NK-92 treated with Interleukin-12 subunit alpha and Interleukin-12 subunit beta, amount 100 ng/mL, for 24 hours (cell line): ENCODE data around the gene NRIP2.
A peak's percentile ranks its signal among the peaks of the same experiment; 100 is the strongest.
"Not testable (repeated sequence)": the region's sequence is repeated elsewhere in the genome, so short reads cannot be mapped to it uniquely, and the experiment has no call there.

Experiments
- DNase-seq: peaks from one replicate; lab custom pipeline; 2025; lab: John Stamatoyannopoulos, UW

NRIP2 gene, protein sequence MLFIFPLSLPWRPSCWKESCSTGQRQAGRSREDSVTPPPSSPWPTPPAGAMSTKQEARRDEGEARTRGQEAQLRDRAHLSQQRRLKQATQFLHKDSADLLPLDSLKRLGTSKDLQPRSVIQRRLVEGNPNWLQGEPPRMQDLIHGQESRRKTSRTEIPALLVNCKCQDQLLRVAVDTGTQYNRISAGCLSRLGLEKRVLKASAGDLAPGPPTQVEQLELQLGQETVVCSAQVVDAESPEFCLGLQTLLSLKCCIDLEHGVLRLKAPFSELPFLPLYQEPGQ

DNA sequence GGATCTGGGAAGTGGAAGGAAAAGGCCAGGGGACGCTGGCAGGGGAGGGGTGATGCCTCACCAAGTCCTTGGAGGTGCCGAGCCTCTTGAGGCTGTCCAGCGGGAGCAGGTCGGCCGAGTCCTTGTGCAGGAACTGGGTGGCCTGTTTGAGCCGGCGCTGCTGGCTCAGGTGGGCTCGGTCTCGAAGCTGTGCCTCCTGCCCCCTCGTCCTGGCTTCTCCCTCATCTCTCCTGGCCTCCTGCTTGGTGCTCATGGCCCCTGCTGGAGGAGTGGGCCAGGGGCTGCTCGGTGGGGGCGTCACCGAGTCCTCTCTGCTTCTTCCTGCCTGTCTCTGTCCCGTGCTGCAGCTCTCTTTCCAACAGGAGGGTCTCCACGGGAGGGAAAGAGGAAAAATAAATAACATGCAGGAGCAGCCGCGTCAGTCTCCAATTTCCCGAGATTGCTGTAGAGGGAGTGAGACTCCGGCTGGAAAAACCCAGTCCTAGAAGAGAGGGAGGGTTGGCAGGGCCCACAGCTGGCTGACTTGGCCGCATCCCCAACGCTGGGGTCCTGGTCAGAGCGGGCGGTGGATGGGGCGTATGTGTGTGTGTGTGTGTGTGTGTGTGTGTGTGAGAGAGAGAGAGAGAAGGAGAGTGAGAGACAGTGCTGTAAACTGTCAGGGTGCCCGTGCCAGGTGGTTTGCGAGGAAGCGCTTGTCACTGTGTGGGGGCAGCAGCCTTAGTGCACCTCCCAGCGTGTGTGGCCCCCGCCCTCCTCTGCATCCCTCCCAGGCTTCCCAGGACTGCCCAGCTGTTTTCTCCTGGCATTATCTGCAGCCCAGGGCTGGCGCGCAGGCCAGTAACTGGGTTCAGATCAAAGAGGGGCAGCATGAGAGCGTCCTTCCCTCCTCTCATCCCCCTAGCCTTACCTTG lies at the start of gene NRIP2:
Gene NRIP2, minus strand, starts transcription at position 455 of the 911 bp plus-strand sequence. Its CDS starts 52 bp downstream, at position 403.
- no peak for DNase-seq

DNA sequence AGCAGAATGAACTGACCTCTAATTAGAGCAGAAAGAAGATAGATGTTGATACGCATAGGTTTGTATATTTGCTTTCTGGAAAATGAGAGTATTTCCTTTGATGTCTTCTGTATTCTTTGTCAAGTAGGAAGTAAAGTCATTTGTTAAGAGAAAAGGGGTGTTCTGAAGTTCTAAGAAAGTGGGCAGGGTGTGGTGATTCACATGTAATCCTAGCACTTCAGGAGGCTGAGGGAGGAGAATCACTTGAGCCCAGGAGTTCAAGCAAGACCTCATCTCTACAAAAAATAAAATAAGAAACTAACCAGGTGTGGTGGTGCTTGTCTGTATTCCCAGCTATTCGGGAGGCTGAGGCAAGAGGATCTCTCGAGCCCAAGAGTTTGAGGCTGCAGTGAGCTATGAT lies 45.0 kb upstream of the NRIP2 start:
- no peak for DNase-seq

- no peak for DNase-seq
Observed at GRCh38 chr12:2877953-2878732, 43.3 kb upstream of the NRIP2 start.

GRCh38 chr12:2877047-2877952 lies 42.5 kb upstream of the NRIP2 start, which contains the start of the genes FOXM1 and RHNO1:
Gene FOXM1, minus strand, starts transcription at chr12:2877174. Its CDS starts 2,696 bp downstream, at chr12:2874478.
Gene RHNO1, plus strand, starts transcription at chr12:2877223. Its CDS starts 8,144 bp downstream, at chr12:2885367.
- peak; percentile 60 for DNase-seq

- peak; percentile 7 for DNase-seq
Observed at GRCh38 chr12:2876431-2877046, 41.7 kb upstream of the NRIP2 start.

DNA sequence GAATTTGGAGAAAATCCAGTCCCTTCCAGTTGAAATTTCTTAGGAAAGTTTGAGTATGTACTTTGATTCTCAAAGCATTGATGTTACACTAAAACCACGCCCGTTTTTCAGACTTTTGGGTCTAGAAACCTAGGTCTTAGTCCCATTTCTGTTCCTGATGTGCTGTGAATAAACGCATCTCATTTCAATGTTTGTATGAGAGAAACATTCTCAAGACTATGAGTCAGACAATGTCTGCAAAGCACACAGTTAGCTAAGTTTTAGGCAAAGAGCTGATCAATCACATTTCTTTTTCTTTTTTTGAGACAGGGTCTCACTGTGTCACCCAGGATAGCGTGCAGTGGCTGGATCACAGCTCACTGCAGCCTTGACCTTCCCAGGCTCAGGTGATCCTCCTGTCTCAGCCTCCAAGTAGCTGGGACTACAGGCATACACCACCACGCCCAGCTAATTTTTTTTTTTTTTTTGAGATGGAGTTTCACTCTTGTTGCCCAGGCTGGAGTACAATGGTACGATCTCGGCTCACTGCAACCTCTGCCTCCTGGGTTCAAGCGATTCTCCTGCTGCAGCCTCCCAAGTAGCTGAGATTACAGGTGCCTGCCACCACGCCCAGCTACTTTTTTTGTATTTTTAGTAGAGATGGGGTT lies 34.3 kb upstream of the NRIP2 start:
- DNase-seq, result not testable (repeated sequence)

DNA sequence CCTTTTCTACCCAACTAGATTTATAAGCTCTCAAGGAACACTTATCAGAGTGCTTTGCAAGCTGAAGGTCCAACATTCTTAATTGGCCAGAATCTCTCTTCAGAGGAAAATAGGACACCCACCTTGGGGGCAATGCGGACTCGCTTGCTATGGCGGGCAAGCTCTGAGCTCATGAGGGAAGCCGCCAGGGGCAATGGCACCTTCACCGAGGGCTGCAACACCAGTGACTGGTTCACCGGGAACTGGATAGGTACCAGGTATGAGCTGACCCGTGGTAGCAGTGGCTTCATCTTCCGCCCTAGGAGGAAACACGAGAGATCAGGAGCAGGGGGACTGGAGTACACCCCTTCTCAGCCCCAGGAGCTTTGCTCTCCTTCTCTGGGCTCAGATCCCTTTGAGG lies 29.4 kb upstream of the NRIP2 start:
- DNase-seq, result no peak

DNA sequence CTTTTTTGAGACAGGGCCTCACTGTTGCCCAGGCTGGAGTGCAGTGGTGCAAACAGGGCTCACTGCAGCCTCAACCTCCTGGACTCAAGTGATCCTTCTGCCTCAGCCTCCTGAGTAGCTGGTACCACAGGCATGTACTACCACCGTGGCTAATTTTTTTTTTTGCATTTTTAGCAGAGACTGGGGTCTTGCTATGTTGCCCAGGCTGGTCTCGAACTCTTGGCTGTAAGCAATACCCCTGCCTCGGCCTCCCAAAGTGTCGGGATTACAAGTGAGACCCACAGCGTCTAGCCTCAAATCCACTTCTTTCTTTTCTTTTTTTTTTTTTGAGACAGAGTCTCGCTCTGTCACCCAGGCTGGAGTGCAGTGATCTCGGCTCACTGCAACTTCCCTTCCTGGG lies 28.6 kb upstream of the NRIP2 start:
- not testable (repeated sequence) for DNase-seq

DNA sequence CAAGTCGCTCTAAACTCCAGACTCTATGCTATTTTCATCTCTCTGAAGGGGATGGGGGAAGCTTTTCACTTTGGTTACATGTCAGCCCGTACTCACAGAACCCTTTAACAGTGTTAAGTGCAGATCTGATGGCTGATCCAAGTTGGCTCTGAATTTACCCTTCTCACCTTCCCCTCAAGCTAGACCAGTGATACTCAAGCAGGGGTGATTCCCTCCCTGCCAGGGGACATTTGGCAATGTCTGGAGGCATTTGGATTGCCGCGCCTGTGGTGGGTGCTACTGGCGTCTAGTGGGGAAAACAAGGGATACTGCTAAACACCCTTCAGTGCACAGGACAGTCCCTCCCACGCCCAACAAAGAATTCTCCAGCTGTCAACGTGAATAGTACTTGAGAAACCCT lies 28.0 kb upstream of the NRIP2 start:
- DNase-seq, result no peak

GRCh38 chr12:2860170-2860569 lies 25.3 kb upstream of the NRIP2 start:
- no peak for DNase-seq

DNA sequence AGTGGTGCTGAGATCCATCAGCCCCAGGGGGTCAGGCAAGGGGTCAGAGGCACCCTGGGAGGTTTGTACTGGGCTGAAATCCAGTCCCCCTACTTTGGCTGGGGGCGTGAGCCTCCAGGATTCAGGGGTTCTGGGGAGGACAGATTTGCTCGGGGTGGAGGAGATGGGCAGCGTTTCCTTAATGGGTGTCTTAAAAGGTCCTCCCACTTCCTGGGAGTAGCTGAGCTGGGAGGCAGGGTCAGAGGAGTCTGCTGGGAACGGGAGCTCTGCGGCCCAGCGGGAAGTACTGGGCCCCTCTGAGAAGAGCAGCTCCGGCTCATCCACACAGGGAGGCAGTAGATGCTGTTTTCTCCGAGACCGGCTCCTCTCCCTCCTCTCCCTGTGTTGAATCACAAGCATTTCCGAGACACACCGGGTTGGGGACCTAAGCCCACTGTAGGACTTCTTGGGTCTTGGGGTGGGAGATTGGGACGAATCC lies 24.1 kb upstream of the NRIP2 start:
- DNase-seq, result no peak

GRCh38 chr12:2858334-2858733 lies 23.5 kb upstream of the NRIP2 start:
- DNase-seq, result no peak

- DNase-seq, result no peak
Observed at GRCh38 chr12:2857576-2857975, 22.7 kb upstream of the NRIP2 start.

- DNase-seq, result no peak
Observed at GRCh38 chr12:2857021-2857431, 22.2 kb upstream of the NRIP2 start, which contains the start of gene TEX52. Gene TEX52, minus strand, starts transcription at chr12:2857039. Its CDS starts 13 bp downstream, at chr12:2857026.

DNA sequence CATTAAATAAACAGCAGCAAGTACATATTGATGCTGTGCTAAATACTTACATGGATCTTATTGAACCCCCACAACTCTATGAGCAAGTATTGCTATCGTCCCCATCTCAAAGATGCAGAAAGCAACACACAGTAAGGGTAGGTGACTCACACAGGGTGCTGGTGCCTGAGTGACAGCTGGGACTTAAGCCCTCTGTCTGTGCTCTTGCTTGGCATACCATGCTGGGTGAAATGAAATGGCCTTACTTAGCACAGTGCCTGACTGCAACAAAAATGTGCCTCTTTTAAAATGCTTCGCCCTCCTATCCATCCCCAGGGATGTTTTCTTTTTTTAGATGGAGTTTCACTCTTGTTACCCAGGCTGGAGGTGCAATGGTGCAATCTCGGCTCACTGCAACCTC lies 21.2 kb upstream of the NRIP2 start:
- DNase-seq, result no peak

DNA sequence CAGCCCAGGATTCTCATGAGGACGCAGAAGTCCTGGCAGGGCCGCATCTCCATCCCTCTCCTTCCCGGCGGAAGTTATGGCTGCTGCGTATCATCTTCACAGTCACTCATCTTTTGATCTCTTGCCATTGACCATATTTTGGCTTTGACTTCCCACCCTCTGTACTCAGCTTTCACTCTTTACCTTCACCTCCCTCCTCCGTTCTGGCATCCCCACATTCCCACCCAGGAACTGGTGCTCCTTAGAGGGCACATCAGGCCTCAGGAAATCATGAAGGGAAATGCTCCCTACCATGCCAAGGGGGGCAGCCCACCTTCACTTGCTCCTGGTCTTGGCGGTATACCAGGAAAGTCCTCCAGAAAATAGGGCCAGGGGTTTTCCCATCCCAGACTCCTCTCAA lies 20.7 kb upstream of the NRIP2 start:
- DNase-seq, result no peak

DNA sequence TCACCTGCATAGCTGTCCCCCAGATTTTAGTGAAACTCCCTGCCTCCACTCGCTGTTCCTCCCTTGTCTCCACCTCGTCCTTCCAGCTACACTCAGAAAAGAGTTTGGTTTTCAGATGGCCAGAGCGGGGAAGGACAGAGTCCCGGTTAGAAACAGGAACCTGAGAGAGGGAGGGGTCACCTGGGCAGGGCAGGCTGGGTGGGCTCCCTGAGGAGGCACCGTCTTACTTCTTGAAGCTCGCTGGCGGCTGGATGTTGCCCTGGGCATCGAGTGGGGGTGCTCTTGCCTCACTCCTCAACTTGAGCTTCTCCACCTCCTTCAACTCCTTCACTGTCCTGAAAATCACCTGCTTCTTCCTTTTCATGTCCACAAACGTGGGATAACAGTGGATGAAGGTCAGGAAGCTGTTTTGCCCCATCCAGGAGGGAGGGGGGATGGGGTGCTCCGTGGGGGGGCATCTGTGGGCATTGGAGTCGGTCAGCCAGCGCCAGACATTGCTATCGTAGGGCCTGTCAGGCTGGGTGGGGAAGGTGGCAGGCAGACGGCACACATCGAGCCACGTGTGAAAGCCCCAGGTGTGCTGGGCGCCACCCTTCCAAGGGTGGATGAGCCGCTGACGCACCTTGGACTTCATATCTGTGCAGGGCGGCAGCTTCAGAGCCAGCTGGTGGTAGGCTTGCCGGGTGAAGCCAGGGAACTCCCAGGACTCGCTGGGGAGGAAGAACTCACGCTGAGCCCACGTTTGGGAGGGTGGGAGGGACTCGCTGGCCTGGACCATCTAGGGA lies 20.0 kb upstream of the NRIP2 start:
- DNase-seq, result no peak

- no peak for DNase-seq
Observed at GRCh38 chr12:2853626-2854025, 18.8 kb upstream of the NRIP2 start.

DNA sequence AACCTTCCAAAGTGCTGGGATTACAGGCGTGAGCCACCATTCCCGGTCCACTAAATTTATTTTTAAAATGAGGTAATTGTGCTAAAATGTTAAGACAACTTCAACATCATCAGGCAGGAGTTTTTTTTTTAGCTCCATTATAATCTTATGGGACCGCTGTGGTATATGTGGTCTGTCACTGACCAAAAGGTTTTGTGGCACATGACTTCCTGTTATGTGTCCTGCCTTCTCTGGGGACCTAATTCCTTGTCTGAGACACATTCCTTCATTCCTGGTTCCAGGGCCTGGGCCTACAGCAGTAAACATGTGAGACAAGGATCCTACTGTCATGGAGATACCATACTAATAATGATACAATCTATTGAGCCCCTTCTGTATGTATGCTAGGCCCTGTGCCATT lies 17.1 kb upstream of the NRIP2 start:
- no peak for DNase-seq
